Mucosa of stomach (tissue), 1 donor: ENCODE results near the gene MKRN3.
"Not testable (repeated sequence)": the region's sequence is repeated elsewhere in the genome, so short reads cannot be mapped to it uniquely, and the experiment has no call there.

Experiments used
- H3K27me3 ChIP-seq: one replicate; pipeline ENCODE4 v1.7.0; 2013; ENCODE audit warnings: mild to moderate bottlenecking, low read length; ENCODE audit not compliant: control insufficient read depth, insufficient read depth
- H3K36me3 ChIP-seq: one replicate; pipeline ENCODE4 v1.7.0; 2013; ENCODE audit warnings: low read length; ENCODE audit not compliant: control insufficient read depth, insufficient read depth
- H3K4me1 ChIP-seq: one replicate; pipeline ENCODE4 v1.7.0; 2013; ENCODE audit warnings: mild to moderate bottlenecking, low read length; ENCODE audit not compliant: control insufficient read depth, insufficient read depth
- H3K4me3 ChIP-seq: one replicate; pipeline ENCODE4 v1.7.0; 2013; ENCODE audit warnings: low read length
- H3K9ac ChIP-seq: one replicate; pipeline ENCODE4 v1.7.0; 2013; ENCODE audit warnings: mild to moderate bottlenecking, low read length, moderate library complexity
- H3K9me3 ChIP-seq: one replicate; pipeline ENCODE4 v1.7.0; 2013; ENCODE audit warnings: mild to moderate bottlenecking, low read length, moderate library complexity; ENCODE audit not compliant: control insufficient read depth
- donor health status: Pancreatic carcinoma.

Gene MKRN3

DNA sequence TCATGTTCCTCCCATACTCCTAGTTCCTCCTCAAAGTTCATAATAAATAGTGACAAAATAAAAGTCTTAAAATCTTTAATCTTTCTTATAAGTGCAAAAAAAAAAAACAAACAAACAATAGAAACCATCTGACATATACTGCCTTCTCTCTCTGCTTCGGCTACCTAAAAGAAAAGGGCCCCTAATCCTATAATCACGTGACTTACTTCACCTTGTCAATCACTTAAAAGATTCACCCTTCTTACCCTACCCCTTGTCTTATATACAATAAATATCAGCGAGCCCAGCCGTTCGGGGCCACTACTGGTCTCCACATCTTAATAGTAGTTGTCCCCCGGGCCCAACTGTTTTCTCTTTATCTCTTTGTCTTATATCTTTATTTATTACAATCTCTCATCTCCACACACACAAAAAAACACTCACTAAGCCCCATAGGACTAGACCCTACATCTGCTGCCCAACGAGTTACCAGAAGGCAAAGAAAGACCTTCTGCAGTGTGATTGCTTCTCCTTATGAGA is 28.8 kb downstream of the MKRN3 start:
- Histone ChIP-seq H3K27me3 (no peaks in the 10 kb centered on the region), H3K4me3 (no peak overlapping the region), H3K9ac (no peak overlapping the region), H3K36me3 (no peaks in the 10 kb centered on the region), H3K4me1 (no peaks in the 10 kb centered on the region), H3K9me3 (no peaks in the 10 kb centered on the region)

DNA sequence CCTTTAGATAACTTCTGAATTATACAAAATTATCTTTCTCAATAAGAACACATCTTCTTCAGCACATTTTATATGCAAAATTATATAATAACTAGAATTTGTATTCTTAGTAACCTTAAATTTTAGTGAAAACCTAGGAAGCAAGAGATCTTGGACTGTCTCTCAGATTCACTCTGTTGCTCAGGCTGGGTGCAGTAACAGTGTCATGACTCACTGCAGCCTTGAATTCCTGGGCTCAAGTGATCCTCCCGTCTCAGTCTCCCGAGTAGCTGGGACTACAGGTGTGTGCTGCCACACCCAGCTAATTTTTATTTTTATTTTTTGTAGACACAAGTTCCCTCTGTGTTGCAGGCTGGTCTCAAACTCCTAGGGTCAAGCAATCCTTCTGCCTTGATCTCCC is 29.9 kb downstream of the MKRN3 start:
- H3K9me3 ChIP-seq: no peaks in the 10 kb centered on the region
- no peaks in the 10 kb centered on the region for H3K36me3 ChIP-seq
- no peak overlapping the region for H3K9ac ChIP-seq
- no peak overlapping the region for H3K4me3 ChIP-seq
- H3K27me3 ChIP-seq: no peaks in the 10 kb centered on the region
- H3K4me1 ChIP-seq: no peaks in the 10 kb centered on the region

DNA sequence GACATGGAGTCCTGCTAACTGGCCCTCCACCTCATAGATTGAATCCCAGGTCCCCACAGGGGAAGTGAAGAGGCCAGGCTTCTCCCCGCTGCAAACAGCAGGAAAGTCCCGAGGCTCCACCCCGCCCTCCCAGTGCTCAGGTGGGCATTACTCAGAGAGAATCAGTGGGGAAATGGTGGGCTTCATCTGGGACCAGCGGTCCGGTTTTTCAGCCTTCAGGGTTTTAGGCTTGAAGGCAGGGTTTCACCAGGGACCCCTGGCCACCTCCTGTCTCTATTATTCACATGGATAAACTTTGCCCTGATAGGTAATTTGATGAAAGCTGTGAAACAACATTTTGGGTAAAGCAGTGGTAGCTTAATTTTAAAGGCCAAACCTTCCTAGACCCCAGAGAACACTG is 31.3 kb downstream of the MKRN3 start:
- Histone ChIP-seq H3K27me3 (no peaks in the 10 kb centered on the region), H3K4me1 (no peaks in the 10 kb centered on the region), H3K9ac (no peak overlapping the region), H3K4me3 (no peak overlapping the region), H3K36me3 (no peaks in the 10 kb centered on the region), H3K9me3 (no peaks in the 10 kb centered on the region)

DNA sequence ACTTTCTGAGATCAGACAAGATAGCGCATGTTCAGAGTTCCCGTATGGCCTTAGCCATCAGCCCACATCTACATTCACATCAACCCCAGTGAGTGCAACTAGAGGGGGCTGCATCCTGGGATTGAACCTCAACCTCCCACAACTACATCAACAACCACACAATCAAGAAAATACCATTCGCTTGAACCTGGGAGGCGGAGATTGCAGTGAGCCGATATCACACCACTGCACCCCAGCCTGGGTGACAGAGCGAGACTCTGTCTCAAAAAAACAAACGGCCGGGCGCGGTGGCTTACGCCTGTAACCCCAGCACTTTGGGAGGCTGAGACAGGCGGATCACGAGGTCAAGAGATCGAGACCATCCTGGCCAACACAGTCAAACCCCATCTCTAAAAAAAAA is 31.8 kb downstream of the MKRN3 start:
- H3K4me1 ChIP-seq, H3K4me3 ChIP-seq, H3K9me3 ChIP-seq, H3K27me3 ChIP-seq, H3K36me3 ChIP-seq, H3K9ac ChIP-seq: not testable (repeated sequence)

- no peaks in the 10 kb centered on the region for H3K27me3 ChIP-seq
- H3K36me3 ChIP-seq: no peaks in the 10 kb centered on the region
- no peak overlapping the region for H3K4me3 ChIP-seq
- no peak overlapping the region for H3K9ac ChIP-seq
- H3K4me1 ChIP-seq: no peaks in the 10 kb centered on the region
- H3K9me3 ChIP-seq: no peaks in the 10 kb centered on the region
Measured at GRCh38 chr15:23599053-23599452, 33.6 kb downstream of the MKRN3 start.

DNA sequence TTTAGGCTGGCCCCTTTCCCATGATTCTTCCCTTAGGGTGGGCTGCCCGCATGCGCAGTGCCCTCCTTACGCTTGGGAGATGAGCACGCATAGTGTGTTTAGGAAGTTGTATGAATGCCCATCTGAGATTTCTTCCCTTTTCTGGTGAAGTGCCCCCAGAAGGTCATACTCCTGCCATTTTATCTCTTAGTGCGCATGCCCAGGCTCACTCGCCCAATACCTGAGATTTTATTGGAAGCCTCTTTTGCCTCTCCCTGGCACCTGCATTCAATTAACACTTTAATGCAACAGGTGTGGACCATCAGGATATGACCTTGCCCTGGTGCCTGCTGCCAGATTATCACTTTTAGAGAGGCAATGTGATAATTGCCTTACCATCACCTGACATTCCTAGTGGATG is 36.6 kb downstream of the MKRN3 start:
- Histone ChIP-seq H3K9ac (no peak overlapping the region), H3K4me3 (no peak overlapping the region), H3K27me3 (no peaks in the 10 kb centered on the region), H3K36me3 (no peaks in the 10 kb centered on the region), H3K4me1 (no peaks in the 10 kb centered on the region), H3K9me3 (no peaks in the 10 kb centered on the region)

- H3K9ac ChIP-seq: no peak overlapping the region
- no peaks in the 10 kb centered on the region for H3K36me3 ChIP-seq
- no peaks in the 10 kb centered on the region for H3K27me3 ChIP-seq
- no peaks in the 10 kb centered on the region for H3K9me3 ChIP-seq
- H3K4me1 ChIP-seq: no peaks in the 10 kb centered on the region
- no peak overlapping the region for H3K4me3 ChIP-seq
Measured at GRCh38 chr15:23606226-23606625, 40.8 kb downstream of the MKRN3 start.

DNA sequence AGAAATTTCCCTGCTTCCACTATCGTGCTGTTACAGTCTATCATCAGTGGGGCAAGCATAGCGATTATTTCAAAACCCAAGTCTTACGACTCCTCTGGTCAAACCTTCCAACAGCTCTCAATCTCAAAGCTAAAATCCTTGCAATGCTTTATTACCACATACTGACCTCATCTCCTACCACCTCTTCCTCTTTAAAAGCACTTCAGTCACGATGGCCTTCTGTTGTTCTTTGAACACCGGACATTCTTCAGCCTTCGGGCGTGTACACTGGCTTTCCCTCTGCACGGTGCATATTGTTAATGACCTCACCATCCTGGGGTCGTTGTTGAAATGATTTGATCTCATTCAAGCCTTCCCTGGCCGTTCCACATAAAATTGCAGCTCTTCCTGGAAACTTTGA is 51.1 kb downstream of the MKRN3 start:
- H3K36me3 ChIP-seq: no peaks in the 10 kb centered on the region
- no peak overlapping the region for H3K4me3 ChIP-seq
- no peaks in the 10 kb centered on the region for H3K4me1 ChIP-seq
- no peaks in the 10 kb centered on the region for H3K9me3 ChIP-seq
- H3K9ac ChIP-seq: no peak overlapping the region
- H3K27me3 ChIP-seq: no peaks in the 10 kb centered on the region
